PFSK-1 (cell line): Measurements from ENCODE around the gene ITGA3.

Source experiments
- FOXP2 ChIP-seq: optimal IDR thresholded peaks from 2 replicates; pipeline ENCODE3; 2011; ENCODE audit warnings: borderline replicate concordance, control low read depth, inconsistent platforms; ENCODE audit not compliant: insufficient read depth; ENCODE audit errors: extremely low read length, extremely low read depth
- POLR2AphosphoS5 ChIP-seq: IDR thresholded peaks from 2 replicates; pipeline ENCODE4 v1.6.1; 2012; ENCODE audit warnings: low read depth, mild to moderate bottlenecking, control low read depth, low read length, moderate library complexity
- REST ChIP-seq, 2 experiments: IDR thresholded peaks; 2 replicates each; pipeline versions ENCODE4 v1.6.1 to v1.8.0; 2011 to 2012; ENCODE audit warnings: low read depth in 2 of 2, low read length in 2 of 2, control low read depth in 1 of 2, inconsistent platforms in 1 of 2, mild to moderate bottlenecking in 1 of 2, moderate library complexity in 1 of 2; ENCODE audit not compliant: insufficient read depth in 1 of 2
- SIN3A ChIP-seq: IDR thresholded peaks from 2 replicates; pipeline ENCODE4 v1.6.1; 2012; ENCODE audit warnings: mild to moderate bottlenecking, low read length, moderate library complexity, borderline replicate concordance; ENCODE audit not compliant: insufficient read depth
- TAF1 ChIP-seq: IDR thresholded peaks from 2 replicates; pipeline ENCODE4 v1.6.1; 2012; ENCODE audit warnings: low read length, control low read depth, borderline replicate concordance; ENCODE audit not compliant: insufficient read depth

ITGA3 gene

GRCh38 chr17:50114849-50115357 lies 59.0 kb downstream of the ITGA3 start:
- TF ChIP-seq REST (IDR thresholded peaks at IDR 0.05; ENCODE audit: insufficient read depth in 1 of 2, low read depth in 2 of 2, low read length in 2 of 2) (no peak), POLR2AphosphoS5 (no peak), FOXP2 (no peak), SIN3A (no peak), TAF1 (no peak)

DNA sequence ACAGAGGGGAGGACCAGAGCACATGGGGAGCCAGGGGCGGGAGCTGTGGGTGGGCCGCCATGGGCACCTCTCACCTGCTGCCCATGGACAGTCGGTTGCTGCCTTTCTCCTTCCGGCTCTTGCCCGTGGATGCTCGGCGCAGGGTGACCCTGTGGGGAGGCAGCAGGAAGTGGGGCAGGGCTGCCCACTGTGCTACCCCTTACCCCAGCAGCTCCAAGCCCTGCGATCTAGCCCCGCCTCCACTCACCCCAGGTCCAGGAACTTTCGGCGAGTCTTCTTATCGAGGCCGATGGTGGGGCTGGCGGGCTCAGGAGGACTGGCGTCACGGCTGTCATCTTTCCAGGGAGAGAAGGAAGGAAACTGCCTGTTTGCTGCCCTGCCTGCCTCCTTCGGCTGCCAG lies 59.8 kb downstream of the ITGA3 start:
- no peak for TF ChIP-seq POLR2AphosphoS5
- no peak for TF ChIP-seq TAF1
- no peak for TF ChIP-seq SIN3A
- no peak for TF ChIP-seq REST (IDR thresholded peaks at IDR 0.05; ENCODE audit: insufficient read depth in 1 of 2, low read depth in 2 of 2, low read length in 2 of 2)
- no peak for TF ChIP-seq FOXP2

GRCh38 chr17:50117202-50118051 lies 61.5 kb downstream of the ITGA3 start:
- TF ChIP-seq REST (IDR thresholded peaks at IDR 0.05; ENCODE audit: insufficient read depth in 1 of 2, low read depth in 2 of 2, low read length in 2 of 2) (no peak), TAF1 (no peak), FOXP2 (no peak), POLR2AphosphoS5 (no peak), SIN3A (no peak)

DNA sequence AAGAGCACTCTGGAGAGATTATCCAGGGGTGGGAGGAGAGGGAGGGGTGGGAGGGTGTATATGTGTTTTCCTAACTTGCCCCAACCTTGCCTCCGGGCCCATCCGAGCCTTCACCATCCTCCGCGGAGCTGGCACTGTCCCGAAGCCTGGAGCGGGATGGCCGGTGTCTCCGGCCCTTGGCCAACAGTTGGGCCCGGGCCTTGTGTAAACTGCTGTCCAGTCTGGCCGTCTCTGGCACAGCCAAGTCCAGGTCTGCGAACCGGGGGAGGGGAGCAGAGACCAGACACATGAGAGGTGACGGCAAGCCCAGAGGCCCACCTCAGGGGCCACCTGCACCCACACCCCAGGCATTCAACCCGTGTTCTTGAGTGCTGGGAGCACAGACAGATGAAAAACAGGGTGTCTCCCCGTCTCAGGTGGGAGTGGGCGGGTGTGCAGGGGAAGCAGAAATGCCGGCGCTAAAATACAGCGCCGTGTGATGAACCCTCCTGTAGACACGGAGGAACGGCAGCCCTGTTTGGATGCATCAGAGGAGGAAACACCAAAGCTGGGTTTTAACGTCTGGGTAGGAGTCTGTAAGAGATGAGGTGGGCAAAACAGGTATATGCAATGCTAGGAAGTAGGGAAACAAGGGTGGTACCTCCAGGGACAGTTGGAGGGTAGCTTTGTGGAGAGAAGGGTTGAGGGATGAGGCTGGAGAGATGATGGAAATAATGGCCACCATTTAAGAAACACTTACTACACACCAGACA lies 62.3 kb downstream of the ITGA3 start:
- TF ChIP-seq REST (IDR thresholded peaks at IDR 0.05; ENCODE audit: insufficient read depth in 1 of 2, low read depth in 2 of 2, low read length in 2 of 2) (no peak), TAF1 (no peak), SIN3A (no peak), FOXP2 (no peak), POLR2AphosphoS5 (no peak)
